Esophagus squamous epithelium (tissue), 5 donors: ENCODE data around the gene TSKU. TPM values are rescaled to one million over a fixed set of nuclear protein-coding genes. Genes with fewer than 3 reads are reported as not detected.

Experiments used
- DNase-seq: peaks from one replicate; lab custom pipeline; 2025; lab: John Stamatoyannopoulos, UW
- H3K27ac ChIP-seq, 4 donors: fragments of 200-600 bp; sonication (generic); one replicate each; pipeline ENCODE4 v1.5.1; 2016 to 2019; ENCODE audit warnings: mild to moderate bottlenecking in 1 of 4
- H3K27me3 ChIP-seq, 4 donors: fragments of 200-600 bp; sonication (generic); 1 replicate in 3 of 4; 2 replicates in 1 of 4; pipeline versions ENCODE4 v1.5.1 to v1.6.0; 2017 to 2021; ENCODE audit warnings: antibody characterized with exemption in 1 of 4
- H3K36me3 ChIP-seq, 3 donors: fragments of 200-600 bp; sonication (generic); one replicate each; pipeline ENCODE4 v1.5.1; 2016 to 2019
- H3K4me1 ChIP-seq, 3 donors: fragments of 200-600 bp; sonication (generic); one replicate each; pipeline ENCODE4 v1.5.1; 2017 to 2019
- H3K4me3 ChIP-seq, 4 donors: fragments of 200-600 bp; sonication (generic); 1 replicate in 3 of 4; 2 replicates in 1 of 4; pipeline ENCODE4 v1.5.1; 2016 to 2019; ENCODE audit warnings: mild to moderate bottlenecking in 2 of 4, moderate library complexity in 1 of 4
- H3K9me3 ChIP-seq, 3 donors: fragments of 200-600 bp; sonication (generic); one replicate each; pipeline ENCODE4 v1.5.1; 2016 to 2019
- CTCF ChIP-seq, 6 experiments: fragments of 450-650 bp in 4 of 6; fragments of 200-600 bp in 2 of 6; sonication (generic) in 2 of 6; IDR thresholded peaks; one replicate each; pipeline ENCODE4 v1.5.1; 2016 to 2019; ENCODE audit warnings: antibody characterized with exemption in 6 of 6, mild to moderate bottlenecking in 4 of 6, moderate library complexity in 4 of 6
- POLR2A ChIP-seq, 4 donors: fragments of 450-650 bp; IDR thresholded peaks; one replicate each; pipeline ENCODE4 v1.6.1; 2017; ENCODE audit warnings: antibody characterized with exemption in 4 of 4, mild to moderate bottlenecking in 4 of 4, moderate library complexity in 3 of 4
- WGBS, 2 donors: methylation state at CpG; one replicate each; pipeline ENCODE4 v1.1.5; 2018; 5-methylcytosine and 5-hydroxymethylcytosine counted together
- intact Hi-C: fragments of 100-400 bp; cut with DNase I; formaldehyde crosslinking; loops from one replicate; pipeline ENCODE4 v1.15.0; 2022
- total RNA-seq, 4 donors: library from RNA; depleted of rRNA; stranded (reverse); fragments of >200 nt; gene quantifications; one replicate each; pipeline ENCODE4 v1.1.0, GENCODE V29; 2016
- donor health status: DM: yes; HTN: yes; CAD: no.

Gene TSKU
- total RNA-seq, 4 donors from 2014 or later, result 51.4 to 95.9 (median 88.4) TPM

GRCh38 chr11:76742902-76743301 is 40.3 kb upstream of the TSKU start:
- Histone ChIP-seq H3K27ac (no peak overlapping the region), H3K4me1 (peaks cover 0 to 2% (median 0%) of the 10 kb centered on the region in 3 donors), H3K4me3 (no peak overlapping the region), H3K27me3 (no peaks in the 10 kb centered on the region), H3K36me3 (no peaks in the 10 kb centered on the region), H3K9me3 (no peaks in the 10 kb centered on the region)
- 75 to 79% methylated on average over 4 of the region's 4 CpGs for WGBS, 2 donors
- intact Hi-C loops, result no loop called here
- DNase-seq, result no peak
- TF ChIP-seq POLR2A (IDR thresholded peaks at IDR 0.05) (no peak), CTCF (IDR thresholded peaks at IDR 0.05) (no peak)

- Histone ChIP-seq H3K27me3 (no peaks in the 10 kb centered on the region), H3K27ac (no peak overlapping the region), H3K4me3 (no peak overlapping the region), H3K4me1 (peaks cover 0 to 2% (median 0%) of the 10 kb centered on the region in 3 donors), H3K36me3 (no peaks in the 10 kb centered on the region), H3K9me3 (no peaks in the 10 kb centered on the region)
- no peak for TF ChIP-seq POLR2A (IDR thresholded peaks at IDR 0.05)
- TF ChIP-seq CTCF (IDR thresholded peaks at IDR 0.05), result no peak
- intact Hi-C loops, result no loop called here
- DNase-seq, result no peak
- 76 to 80% methylated on average over 11 to 13 of the region's 14 CpGs for WGBS, 2 donors
Observed at GRCh38 chr11:76744186-76745043, 38.7 kb upstream of the TSKU start.

- Histone ChIP-seq H3K4me3 (no peak overlapping the region), H3K27ac (no peak overlapping the region), H3K36me3 (no peaks in the 10 kb centered on the region), H3K9me3 (no peaks in the 10 kb centered on the region), H3K27me3 (no peaks in the 10 kb centered on the region), H3K4me1 (peaks cover 0 to 2% (median 0%) of the 10 kb centered on the region in 3 donors)
- intact Hi-C loops, result no loop called here
- TF ChIP-seq POLR2A (IDR thresholded peaks at IDR 0.05), result no peak
- no peak for TF ChIP-seq CTCF (IDR thresholded peaks at IDR 0.05)
- 82 to 89% methylated on average over 4 of the region's 4 CpGs for WGBS, 2 donors
- no peak for DNase-seq
Observed at GRCh38 chr11:76745044-76745376, 38.1 kb upstream of the TSKU start.

DNA sequence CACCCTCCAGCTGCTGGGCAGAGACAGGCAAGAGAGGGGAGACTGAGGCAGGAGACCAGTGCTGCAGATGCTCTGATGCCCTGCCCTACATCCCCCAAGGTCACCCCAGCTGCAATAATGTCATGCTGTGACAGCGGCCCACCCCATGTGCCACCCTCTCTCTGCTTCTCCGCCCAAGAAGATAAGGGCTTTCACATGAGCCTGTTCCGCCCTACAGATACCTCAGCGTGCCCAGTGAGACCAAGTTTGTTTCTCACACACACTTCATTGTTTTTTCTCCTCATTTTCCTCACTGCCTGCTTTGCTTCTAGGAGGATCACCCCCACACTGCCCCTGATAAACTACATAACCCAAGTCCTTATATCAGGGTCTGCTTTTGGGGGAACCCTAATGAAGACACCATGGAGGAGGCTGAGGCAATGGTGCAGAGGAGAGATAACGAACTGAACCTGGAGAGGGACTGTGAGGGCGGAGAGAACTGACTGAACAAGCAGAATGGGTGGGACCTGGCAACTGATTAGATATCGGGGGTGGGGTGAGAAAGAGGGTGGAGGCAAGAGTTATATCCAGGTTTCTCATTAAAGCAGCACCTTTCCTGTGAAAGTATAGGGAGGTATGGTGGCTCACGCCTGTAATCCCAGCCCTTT is 37.5 kb upstream of the TSKU start:
- H3K27me3 ChIP-seq, result no peaks in the 10 kb centered on the region
- H3K36me3 ChIP-seq, result no peaks in the 10 kb centered on the region
- WGBS, 2 donors, result 64 to 66% methylated on average over 8 of the region's 8 CpGs
- no peaks in the 10 kb centered on the region for H3K9me3 ChIP-seq
- H3K4me1 ChIP-seq, result peaks cover 0 to 2% (median 0%) of the 10 kb centered on the region in 3 donors
- H3K4me3 ChIP-seq, result no peak overlapping the region
- DNase-seq, result no peak
- no peak overlapping the region for H3K27ac ChIP-seq
- TF ChIP-seq POLR2A (IDR thresholded peaks at IDR 0.05) (no peak), CTCF (IDR thresholded peaks at IDR 0.05) (no peak)
- intact Hi-C loops, result no loop called here
